IPS DF 6.9 (cell line): Measurements from ENCODE around the gene SGMS1.
"Not testable (repeated sequence)": the region's sequence is repeated elsewhere in the genome, so short reads cannot be mapped to it uniquely, and the experiment has no call there.

ENCODE experiments used
- DNase-seq: peaks from one replicate; pipeline ENCODE4 v3.0.0-alpha.2; 2013; ENCODE audit warnings: low read depth, low spot score
- H3K27ac ChIP-seq: one replicate; pipeline ENCODE4 v1.5.1; 2013; ENCODE audit warnings: low read length, control low read depth
- H3K27me3 ChIP-seq: 2 replicates; pipeline ENCODE4 v1.6.1; 2013; ENCODE audit warnings: mild to moderate bottlenecking, low read length; ENCODE audit not compliant: control insufficient read depth, insufficient read depth
- H3K36me3 ChIP-seq: 2 replicates; pipeline ENCODE4 v1.6.1; 2013; ENCODE audit warnings: low read length; ENCODE audit not compliant: control insufficient read depth, insufficient read depth
- H3K4me1 ChIP-seq: 2 replicates; pipeline ENCODE4 v1.6.1; 2013; ENCODE audit warnings: low read length; ENCODE audit not compliant: control insufficient read depth, insufficient read depth
- H3K4me3 ChIP-seq: 2 replicates; pipeline ENCODE4 v1.5.1; 2013; ENCODE audit warnings: mild to moderate bottlenecking, low read length
- H3K9me3 ChIP-seq: 2 replicates; pipeline ENCODE4 v1.6.1; 2013; ENCODE audit warnings: low read length, inconsistent platforms; ENCODE audit not compliant: control insufficient read depth, insufficient read depth
- WGBS: extraction: QIAGEN DNeasy Blood & Tissue Kit; methylation state at CpG from one replicate; pipeline ENCODE4 v1.1.7; 2013; ENCODE audit warnings: mixed read lengths, missing lambda C conversion rate; ENCODE audit not compliant: insufficient read length, insufficient coverage; 5-methylcytosine and 5-hydroxymethylcytosine counted together

The SGMS1 gene

DNA sequence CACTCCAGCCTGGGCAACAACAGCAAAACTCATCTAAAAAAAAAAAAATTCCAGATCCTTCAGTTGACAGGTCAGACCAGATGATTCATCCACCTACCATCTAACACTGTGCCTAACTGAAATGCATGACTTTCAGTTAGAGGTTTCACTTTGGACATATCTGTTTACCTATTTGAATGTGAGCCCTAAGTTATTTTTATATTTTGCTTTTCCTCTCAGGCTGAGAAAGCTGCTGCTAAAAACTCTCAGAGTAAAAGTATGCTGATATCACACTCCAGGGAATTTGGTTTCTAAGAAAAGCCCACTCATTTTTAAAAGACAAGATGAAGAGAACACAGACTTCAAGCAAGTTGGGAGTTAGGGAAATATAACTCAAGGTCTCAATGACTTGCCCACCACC lies 126.0 kb downstream of the SGMS1 start:
- no peaks in the 10 kb centered on the region; the same call in 1 of the 2 replicates for H3K4me1 ChIP-seq
- no peak overlapping the region for H3K4me3 ChIP-seq
- DNase-seq, result no peak
- H3K36me3 ChIP-seq, result no peaks in the 10 kb centered on the region
- no peak overlapping the region for H3K27ac ChIP-seq
- H3K27me3 ChIP-seq, result no peaks in the 10 kb centered on the region
- no peaks in the 10 kb centered on the region for H3K9me3 ChIP-seq

- no peak for DNase-seq
Measured at GRCh38 chr10:50496228-50496627, 127.5 kb downstream of the SGMS1 start.

DNA sequence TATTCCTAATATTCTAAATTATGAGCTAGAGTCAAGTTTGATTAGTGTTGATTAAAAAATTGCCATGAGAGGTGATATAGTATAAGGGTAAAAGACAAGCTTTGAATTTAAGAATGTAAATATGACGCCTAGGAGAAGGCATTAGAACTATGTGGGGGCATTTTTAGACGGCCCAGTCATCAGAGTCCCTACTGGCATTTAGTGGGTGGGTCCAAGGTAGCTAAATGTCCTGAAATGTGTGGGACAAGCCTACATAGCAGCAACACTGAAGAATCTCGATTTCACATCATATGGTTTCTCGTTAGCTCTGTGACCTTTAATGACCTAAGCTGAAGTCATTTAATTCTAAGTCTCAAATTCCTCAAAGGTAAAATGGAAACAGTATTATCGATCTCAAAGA lies 133.5 kb downstream of the SGMS1 start:
- Histone ChIP-seq H3K4me1 (no peaks in the 10 kb centered on the region), H3K36me3 (no peaks in the 10 kb centered on the region), H3K27ac (no peak overlapping the region), H3K4me3 (no peak overlapping the region), H3K27me3 (no peaks in the 10 kb centered on the region), H3K9me3 (no peaks in the 10 kb centered on the region)
- DNase-seq, result no peak
- WGBS, result 100% methylated on average over 1 of the region's 5 CpGs

More at GRCh38 chr10:50496228-50496627, 127.5 kb downstream of the SGMS1 start:
- H3K36me3 ChIP-seq, result no peaks in the 10 kb centered on the region
- no peak overlapping the region for H3K4me3 ChIP-seq
- H3K27me3 ChIP-seq, result no peaks in the 10 kb centered on the region
- no peak overlapping the region for H3K27ac ChIP-seq
- no CpG with 5 or more reads among the region's 2 CpGs for WGBS
- no peaks in the 10 kb centered on the region for H3K4me1 ChIP-seq
- no peaks in the 10 kb centered on the region for H3K9me3 ChIP-seq

DNA sequence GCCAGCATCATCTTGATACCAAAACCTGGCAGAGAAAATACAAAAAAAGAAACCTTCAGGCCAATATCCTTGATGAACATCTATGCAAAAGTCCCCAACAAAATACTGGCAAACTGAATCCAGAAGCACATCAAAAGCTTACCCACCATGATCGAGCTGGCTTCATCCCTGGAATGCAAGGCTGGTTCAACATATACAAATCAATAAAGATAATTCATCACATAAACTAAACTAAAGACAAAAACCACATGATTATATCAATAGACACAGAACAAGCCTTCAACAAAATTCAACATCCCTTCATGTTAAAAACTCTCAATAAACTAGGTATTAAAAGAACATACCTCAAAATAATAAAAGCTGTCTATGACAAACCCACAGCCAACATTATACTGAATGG lies 139.2 kb downstream of the SGMS1 start:
- not testable (repeated sequence) for H3K4me1 ChIP-seq, H3K4me3 ChIP-seq, H3K9me3 ChIP-seq, H3K27me3 ChIP-seq, H3K36me3 ChIP-seq, DNase-seq, H3K27ac ChIP-seq
- whole genome bisulfite sequencing, result no CpG with 5 or more reads among the region's 1 CpG

DNA sequence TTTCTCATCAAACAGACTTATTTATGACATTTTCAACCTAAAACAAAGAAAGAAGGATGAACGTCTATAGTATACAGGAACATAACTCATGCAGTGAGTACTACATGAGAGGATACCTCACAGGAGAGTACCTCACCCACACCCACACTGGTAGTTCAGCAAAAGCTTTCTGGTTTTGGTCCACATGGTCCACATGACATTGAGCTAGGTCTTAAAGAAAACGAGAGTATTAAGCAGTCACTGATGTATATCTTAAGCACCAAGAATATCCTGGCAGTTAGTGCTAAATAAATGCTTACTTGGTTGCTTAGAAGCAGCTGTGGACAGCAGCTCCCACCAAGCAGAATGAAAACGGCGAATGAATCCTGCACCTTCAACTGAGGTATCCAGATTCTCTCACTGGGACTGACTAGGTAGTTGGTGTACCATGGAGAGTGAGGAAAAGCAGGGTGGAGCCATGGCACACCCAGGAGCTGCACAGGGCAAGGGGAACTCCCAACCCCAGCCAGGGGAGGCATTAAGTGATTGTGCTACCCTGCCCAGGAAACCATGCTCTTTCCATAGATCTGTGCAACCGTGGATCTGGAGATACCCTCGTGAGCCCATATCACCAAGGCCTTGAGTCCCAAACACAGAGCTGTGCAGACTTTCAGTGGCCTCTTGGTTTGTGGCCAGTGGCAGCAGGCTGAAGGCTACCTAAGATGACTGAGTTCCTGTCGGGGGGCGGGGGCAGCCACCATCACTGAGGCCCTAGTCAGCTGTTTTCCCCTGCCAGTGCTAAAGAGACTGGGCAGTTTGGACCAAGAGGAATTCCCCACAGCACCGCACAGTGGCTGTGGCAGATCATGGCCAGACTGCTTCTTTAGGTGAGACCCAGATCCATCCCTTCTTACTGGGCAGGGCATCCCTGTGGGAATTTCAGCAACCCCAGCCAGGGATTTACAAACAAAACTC lies 143.4 kb downstream of the SGMS1 start:
- no peak for DNase-seq
- Histone ChIP-seq H3K36me3 (no peaks in the 10 kb centered on the region), H3K27ac (no peak overlapping the region), H3K9me3 (no peaks in the 10 kb centered on the region), H3K4me3 (no peak overlapping the region), H3K4me1 (no peaks in the 10 kb centered on the region), H3K27me3 (no peaks in the 10 kb centered on the region)
- no CpG with 5 or more reads among the region's 9 CpGs for WGBS

- no CpG with 5 or more reads among the region's 4 CpGs for WGBS
Measured at GRCh38 chr10:50477287-50478203, 146.2 kb downstream of the SGMS1 start.

DNA sequence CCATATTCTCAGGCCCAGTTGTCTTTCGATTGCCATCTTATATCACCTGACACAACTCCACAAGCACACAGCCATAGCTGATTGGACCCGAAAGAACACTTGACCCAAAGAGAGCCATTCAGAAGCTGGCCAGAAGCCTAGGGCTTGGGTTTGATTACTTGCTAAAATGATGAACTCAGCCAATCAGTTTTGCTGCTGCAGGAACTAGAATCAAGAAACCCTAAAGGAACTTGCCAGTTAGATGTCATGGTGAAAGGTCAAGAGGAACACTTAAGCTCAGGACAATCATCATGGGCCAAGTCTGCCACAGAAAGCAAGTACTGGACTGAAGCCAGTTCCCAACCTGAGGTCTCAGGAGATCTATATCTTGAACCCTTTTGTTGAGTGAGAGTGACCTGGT lies 150.0 kb downstream of the SGMS1 start:
- no peak for DNase-seq
- Histone ChIP-seq H3K27me3 (no peaks in the 10 kb centered on the region), H3K27ac (no peak overlapping the region), H3K36me3 (no peaks in the 10 kb centered on the region), H3K4me1 (peaks cover 2% of the 10 kb centered on the region; the same call in 1 of the 2 replicates), H3K4me3 (no peak overlapping the region), H3K9me3 (no peaks in the 10 kb centered on the region)
- WGBS, result no CpG with 5 or more reads among the region's 2 CpGs

More at GRCh38 chr10:50477287-50478203, 146.2 kb downstream of the SGMS1 start:
- H3K27ac ChIP-seq, result no peak overlapping the region
- DNase-seq, result no peak
- H3K4me3 ChIP-seq, result no peak overlapping the region
- no peaks in the 10 kb centered on the region for H3K4me1 ChIP-seq
- H3K9me3 ChIP-seq, result no peaks in the 10 kb centered on the region
- no peaks in the 10 kb centered on the region for H3K27me3 ChIP-seq
- H3K36me3 ChIP-seq, result no peaks in the 10 kb centered on the region

DNA sequence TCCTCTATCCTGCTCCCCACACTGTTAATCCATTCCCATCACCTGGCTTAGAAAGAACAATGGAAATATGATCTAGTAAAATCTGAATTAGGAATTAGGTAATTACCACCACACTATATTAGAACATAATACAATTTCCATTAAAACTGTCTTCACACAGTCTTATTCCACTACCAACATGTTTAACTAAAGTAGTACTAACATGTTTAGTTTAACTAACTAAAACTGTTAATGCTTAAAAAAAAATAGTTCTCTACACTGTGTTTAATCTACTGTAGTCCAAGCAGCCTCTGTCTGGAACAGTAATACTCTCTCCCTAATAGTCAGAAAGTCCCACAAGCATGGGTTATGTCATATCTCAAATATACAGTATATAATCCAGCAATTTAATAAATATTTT lies 150.8 kb downstream of the SGMS1 start:
- H3K27ac ChIP-seq, result no peak overlapping the region
- no peaks in the 10 kb centered on the region for H3K9me3 ChIP-seq
- no peaks in the 10 kb centered on the region for H3K36me3 ChIP-seq
- H3K4me1 ChIP-seq, result peaks cover 2% of the 10 kb centered on the region; the same call in 1 of the 2 replicates
- H3K27me3 ChIP-seq, result no peaks in the 10 kb centered on the region
- no peak overlapping the region for H3K4me3 ChIP-seq
- DNase-seq, result no peak

- no peaks in the 10 kb centered on the region for H3K27me3 ChIP-seq
- H3K4me3 ChIP-seq, result no peak overlapping the region
- H3K27ac ChIP-seq, result no peak overlapping the region
- peaks cover 2% of the 10 kb centered on the region; the same call in 1 of the 2 replicates for H3K4me1 ChIP-seq
- DNase-seq, result no peak
- no peaks in the 10 kb centered on the region for H3K36me3 ChIP-seq
- no peaks in the 10 kb centered on the region for H3K9me3 ChIP-seq
- WGBS, result no CpG with 5 or more reads among the region's 3 CpGs
Measured at GRCh38 chr10:50471583-50471975, 152.2 kb downstream of the SGMS1 start.

GRCh38 chr10:50470798-50471582 lies 152.8 kb downstream of the SGMS1 start:
- Histone ChIP-seq H3K4me3 (no peak overlapping the region), H3K36me3 (no peaks in the 10 kb centered on the region), H3K27ac (no peak overlapping the region), H3K9me3 (no peaks in the 10 kb centered on the region), H3K4me1 (peaks cover 2% of the 10 kb centered on the region; the same call in 1 of the 2 replicates), H3K27me3 (no peaks in the 10 kb centered on the region)
- no CpG with 5 or more reads among the region's 6 CpGs for WGBS
- no peak for DNase-seq
